22Rv1 (cell line): ENCODE measurements around the gene ZBTB11.

Experiments used
- H3K27ac ChIP-seq: fragments of 450-650 bp; 2 replicates; pipeline ENCODE4 v1.5.1; 2017
- ZFX ChIP-seq: fragments of 450-650 bp; IDR thresholded peaks from 2 replicates; pipeline ENCODE4 v1.6.1; 2017; ENCODE audit warnings: antibody characterized with exemption, borderline replicate concordance
- TF ChIP-seq, protein P1 (sequence below): fragments of 450-650 bp; IDR thresholded peaks from 2 replicates; pipeline ENCODE4 v1.5.1; 2017; ENCODE audit warnings: mild to moderate bottlenecking

Gene ZBTB11

GRCh38 chr3:101639280-101639963 lies 37.5 kb downstream of the ZBTB11 start:
- TF ChIP-seq, protein P1, sequence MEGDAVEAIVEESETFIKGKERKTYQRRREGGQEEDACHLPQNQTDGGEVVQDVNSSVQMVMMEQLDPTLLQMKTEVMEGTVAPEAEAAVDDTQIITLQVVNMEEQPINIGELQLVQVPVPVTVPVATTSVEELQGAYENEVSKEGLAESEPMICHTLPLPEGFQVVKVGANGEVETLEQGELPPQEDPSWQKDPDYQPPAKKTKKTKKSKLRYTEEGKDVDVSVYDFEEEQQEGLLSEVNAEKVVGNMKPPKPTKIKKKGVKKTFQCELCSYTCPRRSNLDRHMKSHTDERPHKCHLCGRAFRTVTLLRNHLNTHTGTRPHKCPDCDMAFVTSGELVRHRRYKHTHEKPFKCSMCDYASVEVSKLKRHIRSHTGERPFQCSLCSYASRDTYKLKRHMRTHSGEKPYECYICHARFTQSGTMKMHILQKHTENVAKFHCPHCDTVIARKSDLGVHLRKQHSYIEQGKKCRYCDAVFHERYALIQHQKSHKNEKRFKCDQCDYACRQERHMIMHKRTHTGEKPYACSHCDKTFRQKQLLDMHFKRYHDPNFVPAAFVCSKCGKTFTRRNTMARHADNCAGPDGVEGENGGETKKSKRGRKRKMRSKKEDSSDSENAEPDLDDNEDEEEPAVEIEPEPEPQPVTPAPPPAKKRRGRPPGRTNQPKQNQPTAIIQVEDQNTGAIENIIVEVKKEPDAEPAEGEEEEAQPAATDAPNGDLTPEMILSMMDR = no peak
- TF ChIP-seq ZFX = no peak

GRCh38 chr3:101638261-101638745 lies 38.6 kb downstream of the ZBTB11 start:
- no peak overlapping the region for H3K27ac ChIP-seq
- TF ChIP-seq, protein P1 = no peak
- no peak for TF ChIP-seq ZFX

More at GRCh38 chr3:101639280-101639963, 37.5 kb downstream of the ZBTB11 start:
- no peak overlapping the region for H3K27ac ChIP-seq

GRCh38 chr3:101637451-101637850 lies 39.5 kb downstream of the ZBTB11 start:
- H3K27ac ChIP-seq = no peak overlapping the region
- TF ChIP-seq, protein P1 = no peak

GRCh38 chr3:101635954-101636798 lies 40.8 kb downstream of the ZBTB11 start:
- TF ChIP-seq, protein P1 = peak; percentile 89
- TF ChIP-seq ZFX = no peak
- no peak overlapping the region for H3K27ac ChIP-seq

DNA sequence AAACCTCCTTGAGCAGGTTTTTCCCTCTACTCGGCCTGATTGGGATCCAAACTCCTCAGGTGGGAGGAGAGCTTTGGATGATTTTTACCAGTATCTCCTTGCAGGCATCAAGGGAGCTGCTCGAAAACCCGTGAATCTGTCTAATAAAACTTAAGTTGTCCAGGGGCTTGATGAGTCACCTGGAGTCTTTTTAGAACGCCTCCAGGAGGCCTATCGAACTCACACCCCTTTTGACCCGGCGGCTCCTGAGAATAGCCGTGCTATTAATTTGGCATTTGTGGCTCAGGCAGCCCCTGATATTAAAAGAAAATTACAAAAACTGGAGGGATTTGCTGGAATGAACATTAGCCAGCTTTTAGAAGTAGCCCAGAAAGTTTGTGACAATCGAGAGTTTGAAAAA lies 41.6 kb downstream of the ZBTB11 start:
- no peak overlapping the region for H3K27ac ChIP-seq
- TF ChIP-seq, protein P1 = no peak
- no peak for TF ChIP-seq ZFX

GRCh38 chr3:101634591-101635196 lies 42.2 kb downstream of the ZBTB11 start:
- TF ChIP-seq, protein P1 = no peak
- TF ChIP-seq ZFX = no peak
- no peak overlapping the region for H3K27ac ChIP-seq
